Measurements from ENCODE around the gene GLP1R.
"Not testable (repeated sequence)": the region's sequence is repeated elsewhere in the genome, so short reads cannot be mapped to it uniquely, and the experiment has no call there.

The GLP1R gene

GRCh38 chr6:39090036-39090435, 41.5 kb downstream of the GLP1R start:
- DNase-seq: no peak

GRCh38 chr6:39091220-39091619, 42.6 kb downstream of the GLP1R start:
- DNase-seq: no peak

- peak; percentile 6 for DNase-seq
These were observed 43.5 kb downstream of the GLP1R start for GRCh38 chr6:39092124-39092523.

GRCh38 chr6:39093149-39093708, 44.6 kb downstream of the GLP1R start:
- no peak for DNase-seq

GRCh38 chr6:39095578-39095977, 47.0 kb downstream of the GLP1R start:
- no peak for DNase-seq

GRCh38 chr6:39100358-39100757, 51.8 kb downstream of the GLP1R start:
- no peak for DNase-seq

GRCh38 chr6:39102071-39102820, 53.7 kb downstream of the GLP1R start:
- DNase-seq: no peak

GRCh38 chr6:39102821-39103136, 54.2 kb downstream of the GLP1R start:
- DNase-seq: no peak

- no peak for DNase-seq
These were observed 55.9 kb downstream of the GLP1R start for GRCh38 chr6:39104528-39104927.

- no peak for DNase-seq
These were observed 58.5 kb downstream of the GLP1R start for GRCh38 chr6:39107034-39107433.

GRCh38 chr6:39107641-39108040, 59.1 kb downstream of the GLP1R start:
- no peak for DNase-seq

GRCh38 chr6:39108041-39108839, 59.7 kb downstream of the GLP1R start:
- DNase-seq: no peak

GRCh38 chr6:39111280-39111679, 62.7 kb downstream of the GLP1R start:
- DNase-seq: no peak

GRCh38 chr6:39113788-39114187, 65.2 kb downstream of the GLP1R start:
- DNase-seq: no peak

- peak; percentile 34 for DNase-seq
These were observed 65.8 kb downstream of the GLP1R start for GRCh38 chr6:39114388-39114703.

GRCh38 chr6:39114704-39115599, 66.4 kb downstream of the GLP1R start, which contains the start of gene SAYSD1:
SAYSD1 (minus strand) TSS chr6:39115186; CDS start chr6:39115089, 97 bp downstream.
- peak; percentile 60 for DNase-seq

- DNase-seq: no peak
These were observed 70.3 kb downstream of the GLP1R start for GRCh38 chr6:39118921-39119320.

GRCh38 chr6:39124114-39124513, 75.5 kb downstream of the GLP1R start:
- no peak for DNase-seq

GRCh38 chr6:39128106-39128505, 79.5 kb downstream of the GLP1R start:
- DNase-seq: no peak

- no peak for DNase-seq
These were observed 80.3 kb downstream of the GLP1R start for GRCh38 chr6:39128832-39129231.

GRCh38 chr6:39130691-39131090, 82.1 kb downstream of the GLP1R start:
- no peak for DNase-seq

GRCh38 chr6:39134761-39135160, 86.2 kb downstream of the GLP1R start:
- DNase-seq: not testable (repeated sequence)

GRCh38 chr6:39136207-39136606, 87.6 kb downstream of the GLP1R start:
- not testable (repeated sequence) for DNase-seq
